ENCODE data around the gene PYHIN1.
A peak's percentile ranks its signal among the peaks of the same experiment; 100 is the strongest.

The PYHIN1 gene

GRCh38 chr1:158931055-158931737 is at the start of gene PYHIN1:
Gene PYHIN1 (plus strand): TSS chr1:158931552. CDS start chr1:158936911, 5,359 bp downstream.
- Mint-ChIP-seq H3K36me3 (ENCODE audit: low read depth) (no peaks in the 10 kb centered on the region), H3K9me3 (peaks cover 12% of the 10 kb centered on the region), H3K4me1 (ENCODE audit: low read depth) (peaks cover 31% of the 10 kb centered on the region), H3K27me3 (no peaks in the 10 kb centered on the region), H3K27ac (peak within 1 kb of the TSS; percentile 66), H3K4me3 (peak within 1 kb of the TSS; percentile 81)

GRCh38 chr1:158893654-158894053 is 37.7 kb upstream of the PYHIN1 start:
- no peaks in the 10 kb centered on the region for H3K27me3 Mint-ChIP-seq
- H3K36me3 Mint-ChIP-seq (ENCODE audit: low read depth), result no peaks in the 10 kb centered on the region
- no peaks in the 10 kb centered on the region for H3K4me1 Mint-ChIP-seq (ENCODE audit: low read depth)
- H3K9me3 Mint-ChIP-seq, result peaks cover 6% of the 10 kb centered on the region
- no peak overlapping the region for H3K4me3 Mint-ChIP-seq
- no peak overlapping the region for H3K27ac Mint-ChIP-seq

GRCh38 chr1:158898722-158899121 is 32.6 kb upstream of the PYHIN1 start:
- Mint-ChIP-seq H3K4me1 (ENCODE audit: low read depth) (no peaks in the 10 kb centered on the region), H3K27me3 (peaks cover 18% of the 10 kb centered on the region), H3K9me3 (peaks cover 5% of the 10 kb centered on the region), H3K36me3 (ENCODE audit: low read depth) (no peaks in the 10 kb centered on the region), H3K27ac (no peak overlapping the region), H3K4me3 (no peak overlapping the region)

- Mint-ChIP-seq H3K27ac (no peak overlapping the region), H3K9me3 (peaks cover 4% of the 10 kb centered on the region), H3K4me1 (ENCODE audit: low read depth) (no peaks in the 10 kb centered on the region), H3K27me3 (peaks cover 24% of the 10 kb centered on the region), H3K36me3 (ENCODE audit: low read depth) (no peaks in the 10 kb centered on the region), H3K4me3 (no peak overlapping the region)
Observed at GRCh38 chr1:158901623-158902022, 29.7 kb upstream of the PYHIN1 start.

- Mint-ChIP-seq H3K9me3 (peaks cover 30% of the 10 kb centered on the region), H3K27me3 (peaks cover 13% of the 10 kb centered on the region), H3K4me3 (no peak overlapping the region), H3K4me1 (ENCODE audit: low read depth) (no peaks in the 10 kb centered on the region), H3K36me3 (ENCODE audit: low read depth) (peaks cover 19% of the 10 kb centered on the region), H3K27ac (no peak overlapping the region)
Observed at GRCh38 chr1:158916085-158916484, 15.3 kb upstream of the PYHIN1 start.

DNA sequence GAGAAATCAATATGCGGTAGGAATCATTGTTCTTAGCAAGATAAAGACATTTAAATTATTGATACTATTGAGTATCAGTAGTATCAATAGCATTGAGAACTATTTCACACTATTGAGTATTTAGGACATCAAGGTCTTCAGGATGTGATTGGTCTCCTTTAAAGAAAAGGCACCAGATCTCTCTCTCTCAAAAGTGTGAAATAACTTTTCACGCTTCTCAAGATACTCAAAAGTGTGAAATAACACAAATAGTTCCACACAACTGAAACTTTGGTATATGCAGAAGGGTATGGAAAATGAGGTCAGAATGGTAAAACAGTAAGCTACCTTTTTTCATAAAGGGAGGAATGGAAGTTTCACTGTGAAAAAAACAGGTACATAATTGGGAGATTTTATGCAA is 6.7 kb upstream of the PYHIN1 start:
- Mint-ChIP-seq H3K4me1 (ENCODE audit: low read depth) (peaks cover 17% of the 10 kb centered on the region), H3K27ac (peak overlapping the region; percentile 34), H3K4me3 (peak overlapping the region; percentile 21)

DNA sequence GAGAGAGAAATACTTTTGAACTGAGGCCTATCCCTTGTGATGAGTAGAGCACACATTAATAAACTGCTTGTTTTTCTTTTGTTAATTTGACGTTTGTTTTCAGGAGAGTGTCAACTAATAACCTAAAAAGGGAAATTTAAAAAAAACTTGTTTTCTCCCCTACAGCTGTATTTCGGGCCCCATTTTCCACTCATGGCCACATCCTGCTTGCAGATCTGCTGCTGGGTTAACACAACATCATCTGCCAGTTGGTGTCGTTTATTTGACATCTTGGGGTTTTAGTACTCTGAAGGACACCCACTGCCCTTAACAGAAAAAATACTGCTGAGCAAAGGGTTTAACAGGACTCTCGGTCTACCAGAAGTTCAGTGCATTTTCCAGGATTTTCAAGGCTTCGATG is 848 bp upstream of the PYHIN1 start:
- Mint-ChIP-seq H3K4me1 (ENCODE audit: low read depth) (peaks cover 31% of the 10 kb centered on the region), H3K36me3 (ENCODE audit: low read depth) (no peaks in the 10 kb centered on the region), H3K9me3 (peaks cover 12% of the 10 kb centered on the region), H3K4me3 (peak overlapping the region; percentile 15), H3K27ac (peak overlapping the region; percentile 13), H3K27me3 (no peaks in the 10 kb centered on the region)

More for the DNA sequence above, 6.7 kb upstream of the PYHIN1 start:
- Mint-ChIP-seq H3K36me3 (ENCODE audit: low read depth) (peaks cover 8% of the 10 kb centered on the region), H3K9me3 (peaks cover 15% of the 10 kb centered on the region), H3K27me3 (peaks cover 3% of the 10 kb centered on the region)

DNA sequence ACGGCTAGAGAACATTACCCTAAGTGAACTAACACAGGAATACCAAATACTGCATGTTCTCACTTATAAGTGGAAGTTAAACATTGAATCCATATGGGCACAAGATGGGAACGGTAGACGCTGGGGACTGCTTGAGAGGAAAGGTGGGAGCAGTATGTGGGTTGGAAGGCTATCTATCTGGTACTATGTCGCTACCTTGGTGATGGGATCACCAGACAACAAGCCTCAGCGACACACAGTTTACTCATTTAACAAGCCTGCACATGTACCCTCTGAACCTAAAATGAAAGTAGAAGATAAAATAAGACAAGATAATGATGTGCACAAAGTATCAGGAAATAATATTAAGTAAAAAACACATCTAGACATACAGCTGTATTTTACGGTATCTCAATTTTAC is 819 bp downstream of the PYHIN1 start:
- H3K9me3 Mint-ChIP-seq, result peaks cover 7% of the 10 kb centered on the region
- H3K27ac Mint-ChIP-seq, result peak overlapping the region; percentile 66
- peak overlapping the region; percentile 81 for H3K4me3 Mint-ChIP-seq
- no peaks in the 10 kb centered on the region for H3K27me3 Mint-ChIP-seq
- peaks cover 31% of the 10 kb centered on the region for H3K4me1 Mint-ChIP-seq (ENCODE audit: low read depth)
- H3K36me3 Mint-ChIP-seq (ENCODE audit: low read depth), result no peaks in the 10 kb centered on the region

DNA sequence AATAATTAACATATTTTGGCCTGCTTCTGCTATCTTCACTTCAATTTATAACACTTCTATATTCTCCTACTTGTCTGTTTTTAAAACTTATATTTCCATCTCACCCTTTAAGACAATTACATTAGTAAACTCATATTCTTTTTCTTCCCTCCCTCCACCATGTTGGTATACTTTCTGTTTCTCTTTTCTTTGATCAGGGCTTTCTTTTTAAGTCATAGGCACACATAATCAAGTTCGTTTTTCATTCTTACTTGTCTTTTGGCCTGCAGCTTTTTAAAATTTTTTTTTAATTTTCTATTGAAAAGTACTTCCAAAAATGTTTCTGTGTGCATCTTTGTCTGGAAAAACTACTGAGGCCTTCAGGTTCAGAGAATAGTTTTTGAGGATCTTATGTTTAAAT is 2.3 kb downstream of the PYHIN1 start:
- Mint-ChIP-seq H3K4me3 (peak overlapping the region; percentile 67), H3K4me1 (ENCODE audit: low read depth) (peaks cover 31% of the 10 kb centered on the region), H3K36me3 (ENCODE audit: low read depth) (no peaks in the 10 kb centered on the region), H3K27me3 (no peaks in the 10 kb centered on the region), H3K9me3 (peaks cover 5% of the 10 kb centered on the region), H3K27ac (peak overlapping the region; percentile 43)

- Mint-ChIP-seq H3K36me3 (ENCODE audit: low read depth) (peaks cover 4% of the 10 kb centered on the region), H3K9me3 (no peaks in the 10 kb centered on the region), H3K4me3 (no peak overlapping the region), H3K4me1 (ENCODE audit: low read depth) (peaks cover 29% of the 10 kb centered on the region), H3K27me3 (no peaks in the 10 kb centered on the region), H3K27ac (no peak overlapping the region)
Observed at GRCh38 chr1:158939180-158939579, 7.8 kb downstream of the PYHIN1 start.

- Mint-ChIP-seq H3K4me1 (ENCODE audit: low read depth) (peaks cover 19% of the 10 kb centered on the region), H3K9me3 (no peaks in the 10 kb centered on the region), H3K27me3 (no peaks in the 10 kb centered on the region), H3K36me3 (ENCODE audit: low read depth) (peaks cover 11% of the 10 kb centered on the region), H3K27ac (no peak overlapping the region), H3K4me3 (no peak overlapping the region)
Observed at GRCh38 chr1:158941317-158941716, 10.0 kb downstream of the PYHIN1 start.

GRCh38 chr1:158942490-158942889 is 11.1 kb downstream of the PYHIN1 start:
- Mint-ChIP-seq H3K36me3 (ENCODE audit: low read depth) (peaks cover 11% of the 10 kb centered on the region), H3K4me3 (no peak overlapping the region), H3K27me3 (no peaks in the 10 kb centered on the region), H3K9me3 (no peaks in the 10 kb centered on the region), H3K27ac (no peak overlapping the region), H3K4me1 (ENCODE audit: low read depth) (peaks cover 23% of the 10 kb centered on the region)

GRCh38 chr1:158943059-158943458 is 11.7 kb downstream of the PYHIN1 start:
- Mint-ChIP-seq H3K4me3 (no peak overlapping the region), H3K27ac (no peak overlapping the region), H3K4me1 (ENCODE audit: low read depth) (peaks cover 23% of the 10 kb centered on the region), H3K36me3 (ENCODE audit: low read depth) (peaks cover 11% of the 10 kb centered on the region), H3K27me3 (no peaks in the 10 kb centered on the region), H3K9me3 (no peaks in the 10 kb centered on the region)

- Mint-ChIP-seq H3K9me3 (no peaks in the 10 kb centered on the region), H3K27ac (no peak overlapping the region), H3K36me3 (ENCODE audit: low read depth) (peaks cover 24% of the 10 kb centered on the region), H3K4me3 (no peak overlapping the region), H3K27me3 (no peaks in the 10 kb centered on the region), H3K4me1 (ENCODE audit: low read depth) (peaks cover 18% of the 10 kb centered on the region)
Observed at GRCh38 chr1:158945061-158945460, 13.7 kb downstream of the PYHIN1 start.

GRCh38 chr1:158946785-158947184 is 15.4 kb downstream of the PYHIN1 start:
- Mint-ChIP-seq H3K4me3 (no peak overlapping the region), H3K9me3 (peaks cover 5% of the 10 kb centered on the region), H3K27ac (no peak overlapping the region), H3K27me3 (peaks cover 7% of the 10 kb centered on the region), H3K4me1 (ENCODE audit: low read depth) (peaks cover 12% of the 10 kb centered on the region), H3K36me3 (ENCODE audit: low read depth) (peaks cover 38% of the 10 kb centered on the region)

GRCh38 chr1:158951956-158952355 is 20.6 kb downstream of the PYHIN1 start:
- Mint-ChIP-seq H3K4me3 (no peak overlapping the region), H3K27ac (no peak overlapping the region), H3K9me3 (peaks cover 5% of the 10 kb centered on the region), H3K4me1 (ENCODE audit: low read depth) (peaks cover 4% of the 10 kb centered on the region), H3K36me3 (ENCODE audit: low read depth) (peaks cover 33% of the 10 kb centered on the region), H3K27me3 (peaks cover 7% of the 10 kb centered on the region)

Data from stimulated activated naive CD8-positive, alpha-beta T cell treated with anti-CD3 and anti-CD28 coated beads, Interleukin-15, Interleukin-2, amounts not matched to agents 100 ng/mL and 50 ng/mL, for 24 hours (primary cell).